ENCODE measurements around the gene YBX1.

DNA sequence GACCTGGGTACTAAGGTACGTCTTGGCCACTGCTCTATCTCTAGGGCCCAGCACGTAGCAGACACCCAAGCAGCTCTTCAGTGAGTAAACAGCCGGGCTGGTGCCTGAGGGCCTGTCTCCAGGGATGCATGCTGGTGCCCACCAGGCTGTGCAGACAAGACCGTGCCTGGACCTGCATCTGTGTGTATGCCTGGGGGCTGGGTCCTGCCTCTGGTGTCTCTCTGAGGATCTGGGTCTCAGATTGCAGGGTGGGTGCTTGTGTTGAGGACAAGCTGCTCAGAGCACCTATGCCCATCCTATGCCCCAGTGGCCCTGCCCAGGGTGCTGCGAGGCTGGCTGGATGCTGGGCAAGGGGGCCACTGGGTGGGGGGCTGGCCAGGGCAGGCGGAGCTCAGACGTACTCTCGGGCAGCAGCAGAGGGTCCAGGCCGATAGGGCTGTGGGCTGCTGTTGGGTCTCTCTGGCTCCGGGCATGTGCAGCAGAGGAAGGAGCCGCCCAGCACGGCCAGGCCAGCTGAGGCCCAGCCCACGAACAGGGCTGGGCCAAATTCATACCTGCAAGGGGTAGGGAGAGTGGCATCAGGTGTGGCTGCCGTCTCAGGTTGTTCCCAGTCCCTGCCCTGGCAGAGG is 53.4 kb downstream of the YBX1 start:
- TF ChIP-seq CTCF (IDR thresholded peaks at IDR 0.05) (no peak), POLR2A (IDR thresholded peaks at IDR 0.05) (no peak)
